GM12801 (cell line): ENCODE results near the gene GPX2.

Experiments used
- TF ChIP-seq, protein P1 (sequence below): IDR thresholded peaks from one replicate; pipeline ENCODE4 v1.5.1; 2011; ENCODE audit warnings: control low read depth; ENCODE audit not compliant: insufficient read length; ENCODE audit errors: extremely low read depth

The GPX2 gene

GRCh38 chr14:64979336-64980074 lies 37.0 kb upstream of the GPX2 start:
- TF ChIP-seq, protein P1, sequence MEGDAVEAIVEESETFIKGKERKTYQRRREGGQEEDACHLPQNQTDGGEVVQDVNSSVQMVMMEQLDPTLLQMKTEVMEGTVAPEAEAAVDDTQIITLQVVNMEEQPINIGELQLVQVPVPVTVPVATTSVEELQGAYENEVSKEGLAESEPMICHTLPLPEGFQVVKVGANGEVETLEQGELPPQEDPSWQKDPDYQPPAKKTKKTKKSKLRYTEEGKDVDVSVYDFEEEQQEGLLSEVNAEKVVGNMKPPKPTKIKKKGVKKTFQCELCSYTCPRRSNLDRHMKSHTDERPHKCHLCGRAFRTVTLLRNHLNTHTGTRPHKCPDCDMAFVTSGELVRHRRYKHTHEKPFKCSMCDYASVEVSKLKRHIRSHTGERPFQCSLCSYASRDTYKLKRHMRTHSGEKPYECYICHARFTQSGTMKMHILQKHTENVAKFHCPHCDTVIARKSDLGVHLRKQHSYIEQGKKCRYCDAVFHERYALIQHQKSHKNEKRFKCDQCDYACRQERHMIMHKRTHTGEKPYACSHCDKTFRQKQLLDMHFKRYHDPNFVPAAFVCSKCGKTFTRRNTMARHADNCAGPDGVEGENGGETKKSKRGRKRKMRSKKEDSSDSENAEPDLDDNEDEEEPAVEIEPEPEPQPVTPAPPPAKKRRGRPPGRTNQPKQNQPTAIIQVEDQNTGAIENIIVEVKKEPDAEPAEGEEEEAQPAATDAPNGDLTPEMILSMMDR = no peak

DNA sequence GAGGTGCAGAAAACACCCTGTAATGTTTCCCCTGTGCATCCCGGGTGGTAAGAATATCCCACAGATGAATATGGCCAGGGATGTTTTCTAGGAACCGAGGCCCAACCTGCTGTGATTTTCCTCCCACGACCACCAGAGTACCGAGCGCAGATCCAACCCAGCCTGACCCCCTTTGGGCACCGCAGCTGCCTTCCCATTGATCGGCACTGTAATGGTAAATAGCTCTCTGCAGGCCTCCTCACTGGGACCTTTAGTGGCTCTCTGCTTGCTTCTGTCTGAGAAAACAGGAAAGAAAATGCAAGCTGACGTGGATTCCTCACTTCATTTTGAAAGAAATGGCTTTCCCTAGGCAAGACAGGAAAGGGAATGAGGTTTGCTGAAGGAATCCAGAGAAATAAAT lies 32.0 kb upstream of the GPX2 start:
- TF ChIP-seq, protein P1 = no peak

DNA sequence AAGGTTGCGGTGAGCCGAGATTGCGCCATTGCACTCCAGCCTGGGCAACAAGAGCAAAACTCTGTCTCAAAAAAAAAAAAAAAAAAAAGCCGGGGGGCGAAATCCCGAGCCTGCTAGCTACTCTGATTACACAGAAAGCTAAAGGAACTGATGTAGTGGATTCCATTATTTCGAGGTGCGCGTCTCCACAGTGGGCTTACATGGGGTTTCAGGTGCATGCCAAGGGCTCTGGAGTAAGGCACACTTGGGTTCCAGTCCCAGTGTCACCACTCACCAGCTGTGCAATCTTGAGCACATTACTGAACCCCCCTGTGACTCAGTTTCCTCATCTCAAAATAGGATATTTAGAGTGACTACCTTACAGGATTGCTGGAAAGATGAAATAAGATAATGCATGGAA lies 31.3 kb upstream of the GPX2 start:
- TF ChIP-seq, protein P1 = no peak

DNA sequence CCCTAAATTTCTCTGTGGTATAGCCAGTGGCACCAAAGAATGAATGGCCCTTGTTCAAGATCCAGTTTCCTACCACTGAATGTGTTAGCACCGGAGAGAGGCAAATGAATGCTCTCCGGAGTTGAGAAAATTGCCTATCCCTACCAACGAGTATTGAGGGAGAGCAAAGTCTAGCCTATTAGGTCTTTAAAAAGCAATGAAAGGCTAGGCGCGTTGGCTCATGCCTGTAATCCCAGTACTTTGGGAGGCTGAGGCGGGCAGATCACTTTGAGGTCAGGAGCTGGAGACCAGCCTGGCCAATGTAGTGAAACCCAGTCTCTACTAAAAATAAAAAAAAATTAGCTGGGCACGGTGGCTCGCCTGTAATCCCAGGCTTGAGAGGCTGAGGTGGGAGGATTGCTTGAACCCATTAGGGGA lies 30.5 kb upstream of the GPX2 start:
- TF ChIP-seq, protein P1 = no peak

- TF ChIP-seq, protein P1 = no peak
Measured at GRCh38 chr14:64971943-64972791, 29.6 kb upstream of the GPX2 start, which contains the start of gene RAB15. RAB15 (minus strand) TSS chr14:64972336; CDS start chr14:64972076, 260 bp downstream.

- TF ChIP-seq, protein P1 = no peak
Measured at GRCh38 chr14:64971491-64971942, 29.0 kb upstream of the GPX2 start.

DNA sequence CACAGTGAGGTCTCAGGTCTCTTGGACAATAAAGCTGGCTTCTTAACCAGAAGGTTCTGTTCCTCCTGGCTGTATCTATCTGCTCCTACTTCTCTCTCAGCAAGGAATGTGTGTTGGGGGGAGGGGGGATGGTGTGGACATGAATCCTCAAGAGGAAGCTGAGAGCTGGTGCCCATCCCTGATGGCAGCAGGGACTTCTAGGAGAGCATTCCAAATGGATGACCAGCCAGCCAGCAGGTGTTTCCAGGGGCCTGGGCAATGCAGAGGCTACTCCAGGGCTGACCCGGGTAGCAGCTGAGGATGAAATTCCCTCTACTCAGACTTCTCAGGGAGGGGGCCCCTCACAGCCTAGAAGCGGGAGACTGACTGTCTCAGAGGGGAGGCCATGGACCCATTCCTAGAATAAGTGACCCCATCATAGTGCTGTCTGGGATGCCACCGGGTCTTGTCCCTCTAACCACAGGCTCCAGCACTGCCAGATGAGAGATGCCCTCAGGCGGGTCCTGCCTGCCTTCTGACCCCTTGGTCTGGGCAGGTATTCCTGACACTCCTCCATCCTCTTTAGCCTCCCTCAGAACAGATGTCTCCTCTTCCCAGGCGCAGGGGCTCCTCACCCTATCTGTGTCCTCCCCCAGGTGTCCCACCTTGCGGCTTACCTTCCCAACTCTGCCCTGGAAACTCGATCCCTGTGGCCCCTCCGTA lies 28.4 kb upstream of the GPX2 start:
- TF ChIP-seq, protein P1 = no peak
